ENCODE measurements around the gene PHF21A.
"Not testable (repeated sequence)": the region's sequence is repeated elsewhere in the genome, so short reads cannot be mapped to it uniquely, and the experiment has no call there.

- TF ChIP-seq EZH2 (IDR thresholded peaks at IDR 0.05; ENCODE audit: borderline replicate concordance); CTCF (IDR thresholded peaks at IDR 0.05; ENCODE audit: poor library complexity); EZH2phosphoT487 (IDR thresholded peaks at IDR 0.05; ENCODE audit: low read depth, severe bottlenecking, unreplicated experiment): not testable (repeated sequence)
Observed at GRCh38 chr11:45905576-45905975, 215.7 kb downstream of the PHF21A start.
